GM10248 (cell line): ENCODE measurements around the gene POLD4.
"Not testable (repeated sequence)": the region's sequence is repeated elsewhere in the genome, so short reads cannot be mapped to it uniquely, and the experiment has no call there.

Experiments used
- CTCF ChIA-PET: fragments of 300-600 bp; sonication (Branson Sonifier 250); formaldehyde crosslinking; extraction: SDS; loops from one replicate; lab custom pipeline; 2021; ENCODE audit warnings: antibody characterized with exemption; lab: Yijun Ruan, JAX
- POLR2A ChIA-PET: fragments of 350-650 bp; sonication (Branson Sonifier 250); formaldehyde crosslinking; extraction: SDS; loops from one replicate; lab custom pipeline; 2020; ENCODE audit warnings: antibody characterized with exemption; lab: Yijun Ruan, JAX
- DNase-seq: peaks from one replicate; pipeline ENCODE4 v3.0.0; 2012; ENCODE audit errors: extremely low spot score
- TF ChIP-seq, protein P1 (sequence below): IDR thresholded peaks from 2 replicates; pipeline ENCODE4 v1.5.1; 2012; ENCODE audit warnings: mild to moderate bottlenecking, low read depth; ENCODE audit errors: extremely low read depth, missing control alignments, control extremely low read depth

POLD4 gene

GRCh38 chr11:67320691-67321090, 32.7 kb downstream of the POLD4 start:
- no peak for DNase-seq
- ChIA-PET POLR2A (no interaction called here), CTCF (interaction anchor here (0.8 to 9.1 kb wide), 10 partner anchors 9 to 240 kb away, joined by 3 to 127 read pairs (median 6); partner anchors contain the start of genes GRK2 and POLD4)
- TF ChIP-seq, protein P1, sequence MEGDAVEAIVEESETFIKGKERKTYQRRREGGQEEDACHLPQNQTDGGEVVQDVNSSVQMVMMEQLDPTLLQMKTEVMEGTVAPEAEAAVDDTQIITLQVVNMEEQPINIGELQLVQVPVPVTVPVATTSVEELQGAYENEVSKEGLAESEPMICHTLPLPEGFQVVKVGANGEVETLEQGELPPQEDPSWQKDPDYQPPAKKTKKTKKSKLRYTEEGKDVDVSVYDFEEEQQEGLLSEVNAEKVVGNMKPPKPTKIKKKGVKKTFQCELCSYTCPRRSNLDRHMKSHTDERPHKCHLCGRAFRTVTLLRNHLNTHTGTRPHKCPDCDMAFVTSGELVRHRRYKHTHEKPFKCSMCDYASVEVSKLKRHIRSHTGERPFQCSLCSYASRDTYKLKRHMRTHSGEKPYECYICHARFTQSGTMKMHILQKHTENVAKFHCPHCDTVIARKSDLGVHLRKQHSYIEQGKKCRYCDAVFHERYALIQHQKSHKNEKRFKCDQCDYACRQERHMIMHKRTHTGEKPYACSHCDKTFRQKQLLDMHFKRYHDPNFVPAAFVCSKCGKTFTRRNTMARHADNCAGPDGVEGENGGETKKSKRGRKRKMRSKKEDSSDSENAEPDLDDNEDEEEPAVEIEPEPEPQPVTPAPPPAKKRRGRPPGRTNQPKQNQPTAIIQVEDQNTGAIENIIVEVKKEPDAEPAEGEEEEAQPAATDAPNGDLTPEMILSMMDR, result no peak

- POLR2A ChIA-PET, result no interaction called here
- CTCF ChIA-PET, result interaction anchor here (0.8 to 9.1 kb wide), 9 partner anchors 10 to 69 kb away, joined by 3 to 127 read pairs (median 6); partner anchors contain the start of gene POLD4
- DNase-seq, result no peak
- TF ChIP-seq, protein P1, result no peak
Measured at GRCh38 chr11:67320011-67320410, 33.3 kb downstream of the POLD4 start.

- DNase-seq, POLR2A ChIA-PET: not testable (repeated sequence)
- CTCF ChIA-PET, result interaction anchor here (0.9 to 9.1 kb wide), 13 partner anchors 11 to 70 kb away, joined by 3 to 127 read pairs (median 15); partner anchors contain the start of genes GRK2 and POLD4
Measured at GRCh38 chr11:67318876-67319275, 34.5 kb downstream of the POLD4 start.

DNA sequence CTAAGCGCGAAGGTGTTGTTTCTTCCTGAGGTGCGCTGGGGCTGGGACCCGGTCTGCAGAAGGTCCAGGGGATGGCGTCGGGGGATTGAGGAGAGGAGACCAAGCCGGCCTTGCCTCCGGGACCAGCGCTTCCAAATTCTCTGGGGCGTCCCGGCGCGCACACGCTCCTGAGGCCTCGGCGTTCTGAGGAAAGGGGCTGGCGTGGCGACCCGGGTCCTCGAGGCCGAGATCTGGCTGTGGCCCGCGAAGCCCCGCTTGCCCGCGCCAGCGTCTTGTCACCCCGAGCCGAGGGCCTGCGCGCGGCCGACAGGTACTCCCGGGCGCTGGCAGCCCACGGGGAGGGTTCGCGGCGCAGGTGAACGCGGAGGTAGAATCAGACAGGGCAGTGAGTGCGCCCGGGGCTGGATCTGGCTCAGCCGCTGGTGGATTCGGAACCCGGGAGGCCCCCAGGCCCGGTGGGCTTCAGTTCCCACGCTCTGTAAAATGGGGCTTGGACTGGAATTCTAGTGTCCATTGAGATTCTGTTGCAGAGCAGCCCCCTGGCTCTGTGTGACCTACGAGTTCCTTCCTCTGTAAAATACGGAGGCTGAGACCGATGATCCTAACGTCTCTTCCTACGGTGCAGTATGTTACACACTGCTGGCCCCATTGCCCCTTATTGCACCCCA, 35.3 kb downstream of the POLD4 start:
- CTCF ChIA-PET, result interaction anchor here (0.6 to 9.1 kb wide), 50 partner anchors 9 to 724 kb away, joined by 3 to 127 read pairs (median 6); partner anchors contain the start of genes ANKRD13D, CCDC87, CCS and CLCF1
- TF ChIP-seq, protein P1, result no peak
- POLR2A ChIA-PET, result interaction anchor here (0.5 to 0.6 kb wide), 3 partner anchors 29 to 1896 kb away, joined by 3 read pairs; partner anchors contain the start of gene NEAT1
- DNase-seq, result no peak

- POLR2A ChIA-PET, result interaction anchor here (0.5 to 0.8 kb wide), 5 partner anchors 30 to 1895 kb away, joined by 3 to 4 read pairs (median 3); partner anchors contain the start of gene NEAT1
- peak; percentile 100 for DNase-seq
- CTCF ChIA-PET, result interaction anchor here (0.6 to 9.1 kb wide), 53 partner anchors 9 to 724 kb away, joined by 3 to 127 read pairs (median 5); partner anchors contain the start of genes ANKRD13D, CCDC87, CCS and CLCF1
- TF ChIP-seq, protein P1, result peak; percentile 91
Measured at GRCh38 chr11:67317205-67317887, 36.0 kb downstream of the POLD4 start.

- ChIA-PET CTCF (interaction anchor here (0.8 to 9.1 kb wide), 48 partner anchors 9 to 265 kb away, joined by 3 to 127 read pairs (median 6); partner anchors contain the start of genes ANKRD13D, GRK2, POLD4 and PPP1CA), POLR2A (interaction anchor here (0.6 to 0.8 kb wide), 3 partner anchors 11 to 88 kb away, joined by 3 to 4 read pairs (median 4); no protein-coding TSS in a partner anchor)
- no peak for DNase-seq
- TF ChIP-seq, protein P1, result no peak
Measured at GRCh38 chr11:67316882-67317204, 36.5 kb downstream of the POLD4 start.
